Endothelial cell of hepatic sinusoid (primary cell): ENCODE results near the gene EIF2AK3.

Experiments used
- in situ Hi-C: cut with HindIII; loops from 2 replicates; pipeline ENCODE4 v1.10.0; 2017; ENCODE audit warnings: low sequenced_read_pairs

The EIF2AK3 gene

DNA sequence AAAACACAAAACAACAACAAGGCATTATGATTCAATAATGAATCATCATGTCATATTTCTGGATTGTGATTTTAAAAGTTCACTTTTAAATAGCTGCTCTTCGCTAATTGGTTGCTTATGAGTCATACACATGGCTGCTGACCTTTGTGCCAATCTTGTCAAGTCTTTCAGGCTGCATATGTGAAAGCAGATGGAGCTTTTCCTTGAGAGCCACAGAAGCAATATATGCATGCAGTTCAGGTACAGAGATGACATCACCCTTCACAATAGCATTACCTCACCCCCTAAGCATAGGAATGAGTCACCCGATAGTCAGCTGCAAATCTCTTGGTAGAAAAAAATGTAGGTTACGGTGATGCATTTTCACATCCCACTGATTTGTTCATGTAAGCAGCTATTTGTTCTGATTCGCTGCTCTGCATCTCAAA lies 27.2 kb downstream of the EIF2AK3 start:
- in situ Hi-C loops = no loop called here

DNA sequence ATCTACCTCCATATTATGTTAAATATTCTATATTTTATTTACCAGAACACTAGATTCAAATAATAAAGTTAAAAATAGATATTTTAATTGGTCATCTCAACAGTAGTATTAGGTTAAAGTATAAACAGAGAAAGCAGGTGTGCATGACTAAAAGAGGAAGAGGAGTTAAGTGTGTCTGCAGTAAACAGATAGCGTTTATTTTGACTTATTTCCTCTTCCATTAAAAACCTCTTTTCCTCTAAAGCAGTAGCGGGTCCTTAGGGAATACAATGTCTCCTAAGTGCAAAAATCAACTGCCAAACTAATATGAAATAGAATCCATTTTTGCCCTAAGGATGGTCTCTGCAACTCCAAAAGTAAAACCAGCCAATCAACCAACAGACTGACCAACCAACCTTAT lies 27.7 kb downstream of the EIF2AK3 start:
- in situ Hi-C loops = loop anchor here (5.0 kb wide), 1 partner anchor 68 kb away; no protein-coding TSS in a partner anchor

DNA sequence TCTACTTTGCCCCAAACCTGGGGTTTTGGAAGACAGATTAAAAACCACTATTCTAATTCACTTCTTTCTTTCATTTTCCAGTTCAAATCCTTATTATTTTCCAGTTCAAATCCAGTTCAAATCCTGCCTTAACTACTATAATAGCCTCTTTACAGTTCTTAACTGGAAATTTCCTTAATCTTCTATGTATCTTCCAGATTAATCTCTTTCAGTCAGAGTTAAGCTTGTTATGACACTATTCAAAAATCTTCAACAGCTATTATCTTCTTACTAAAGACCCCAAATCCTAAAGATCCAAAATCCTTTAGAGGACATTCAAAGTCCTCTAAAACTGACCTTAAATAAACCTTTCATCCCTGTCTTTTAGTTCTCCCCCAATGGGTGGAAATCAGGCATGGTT lies 30.1 kb downstream of the EIF2AK3 start:
- in situ Hi-C loops = loop anchor here (5.0 kb wide), 1 partner anchor 70 kb away; no protein-coding TSS in a partner anchor

DNA sequence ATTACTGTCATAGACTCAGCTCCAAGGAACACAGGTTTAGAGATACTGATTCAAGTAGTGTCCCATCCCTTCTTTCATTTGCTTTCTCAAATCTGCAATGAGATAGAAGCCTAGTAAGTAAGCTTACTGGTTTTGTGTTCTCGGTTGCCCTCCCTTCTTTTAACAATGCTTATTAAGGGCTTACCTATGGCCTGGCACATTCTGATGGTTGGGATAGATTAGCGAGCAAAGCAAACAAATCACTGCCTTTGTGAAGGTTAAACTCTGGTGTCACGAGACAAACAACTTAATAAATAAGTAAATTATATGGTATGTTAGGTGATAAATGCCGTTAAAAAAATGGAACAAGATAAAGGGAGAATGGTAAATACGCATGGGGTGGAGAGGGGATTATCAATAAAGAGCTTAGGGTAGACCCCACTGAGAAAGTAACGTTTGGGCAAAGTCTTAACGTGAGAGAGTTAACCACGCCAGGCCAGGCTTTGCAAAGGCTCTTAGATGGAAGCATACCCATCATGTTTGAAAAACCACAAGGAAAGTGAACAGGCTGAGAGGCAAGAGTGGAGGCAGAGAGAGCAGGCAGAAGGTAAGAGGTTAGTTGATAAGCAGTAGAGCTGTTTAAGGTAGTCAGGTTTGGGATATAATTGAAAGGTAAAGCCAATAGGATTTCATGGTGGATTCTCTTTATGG lies 31.0 kb downstream of the EIF2AK3 start:
- in situ Hi-C loops = loop anchor here (5.0 kb wide), 1 partner anchor 71 kb away; no protein-coding TSS in a partner anchor

DNA sequence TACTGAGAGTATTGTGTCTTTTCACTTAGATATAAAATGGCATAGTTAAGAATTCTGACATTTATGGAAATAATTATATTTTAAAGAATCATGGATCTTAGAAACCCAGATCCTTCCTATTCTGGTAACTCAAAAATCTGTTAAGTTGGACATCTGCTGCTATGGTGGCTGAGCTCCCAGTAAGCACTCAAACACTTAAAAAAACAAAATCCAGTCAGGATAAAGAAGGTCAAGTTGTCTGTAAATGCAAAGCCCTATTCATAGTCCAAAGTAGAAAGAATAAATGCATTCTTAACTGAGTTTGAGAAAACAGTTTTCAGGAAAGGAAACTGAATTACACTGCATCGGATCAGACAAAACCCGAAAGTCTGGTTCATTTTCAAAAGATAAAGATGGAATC lies 35.6 kb downstream of the EIF2AK3 start:
- in situ Hi-C loops = no loop called here

DNA sequence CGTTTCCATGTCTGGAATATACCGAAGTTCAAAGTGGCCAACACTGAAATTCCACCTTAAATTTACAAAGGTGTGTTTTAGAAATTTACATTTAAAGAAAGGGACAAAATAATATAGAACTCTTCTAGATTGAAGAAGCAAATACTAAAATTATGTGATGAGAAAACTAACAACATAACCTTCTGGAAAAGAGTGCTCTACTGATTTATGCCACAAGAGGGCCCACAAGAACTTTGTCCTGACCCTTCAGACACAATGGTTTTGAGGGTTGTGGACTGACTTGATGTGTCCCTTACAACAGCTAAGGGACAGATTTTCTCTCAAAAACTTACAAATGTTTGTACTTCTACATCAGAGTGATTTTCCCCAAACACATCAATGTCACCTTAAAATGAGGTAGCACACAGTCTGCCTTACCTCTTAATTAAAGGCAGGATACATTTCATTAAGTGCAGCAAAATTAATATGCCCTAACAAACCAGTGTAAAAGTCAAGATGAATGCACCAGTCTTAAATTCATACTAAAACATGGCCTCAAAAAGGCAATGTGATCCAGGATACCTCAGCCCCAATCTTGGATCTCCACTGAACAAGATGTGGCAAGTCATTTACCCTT lies 36.2 kb downstream of the EIF2AK3 start:
- in situ Hi-C loops = no loop called here

DNA sequence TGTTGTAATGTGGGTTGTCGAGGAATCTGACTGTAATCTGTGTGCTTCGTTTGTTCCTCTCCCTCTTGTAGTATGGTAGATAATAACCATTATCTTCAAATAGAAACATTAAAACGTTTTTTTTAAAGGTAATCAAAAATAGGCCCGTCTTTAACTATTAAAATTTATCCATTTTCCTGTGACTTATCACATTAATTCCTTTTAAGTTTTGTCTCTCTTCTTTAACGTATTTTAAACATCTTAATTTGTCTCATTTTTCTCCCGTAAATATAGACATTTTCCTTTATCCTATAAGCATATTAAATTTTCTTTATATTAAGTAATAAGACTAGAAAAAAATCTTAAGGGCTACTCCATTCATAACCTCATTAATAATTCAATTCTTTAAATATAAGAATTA lies 41.3 kb downstream of the EIF2AK3 start:
- in situ Hi-C loops = no loop called here

DNA sequence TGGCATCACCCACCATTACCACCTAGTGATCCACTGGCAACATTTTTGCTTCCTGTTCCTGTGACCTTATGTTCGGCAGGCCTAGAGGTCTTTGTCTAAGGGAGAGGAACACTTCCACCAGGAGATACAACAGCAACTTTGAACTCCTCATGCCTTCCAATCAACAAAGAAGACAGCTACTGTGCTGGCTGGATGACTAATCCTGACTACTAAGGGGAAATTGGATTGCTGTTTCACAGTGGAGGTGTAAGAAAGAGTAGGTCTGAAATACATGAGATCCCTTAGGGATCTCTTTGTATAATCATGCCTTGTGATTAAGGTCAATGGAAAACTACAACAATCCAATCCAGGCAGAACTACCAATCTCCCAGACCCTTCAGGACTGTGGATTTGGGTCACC lies 45.2 kb downstream of the EIF2AK3 start:
- in situ Hi-C loops = no loop called here

DNA sequence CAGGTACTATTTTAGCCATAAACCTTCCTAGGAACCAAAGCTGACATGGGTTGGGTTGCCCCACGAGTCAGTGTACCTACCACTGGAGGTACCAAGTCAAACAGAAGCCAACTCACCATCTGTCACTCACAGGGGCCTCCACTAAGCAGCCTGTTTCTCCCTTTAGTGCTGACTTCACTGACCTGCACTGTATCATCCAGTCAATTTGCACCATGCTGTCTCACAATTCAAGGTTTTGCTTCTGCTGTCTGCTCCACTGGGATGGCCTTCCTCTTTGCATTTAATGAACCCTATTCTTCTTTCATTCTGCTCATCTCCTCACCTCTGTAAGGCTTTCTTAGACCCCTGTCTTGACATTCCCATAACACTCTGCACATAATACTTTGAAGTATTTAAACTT lies 47.2 kb downstream of the EIF2AK3 start:
- in situ Hi-C loops = no loop called here

DNA sequence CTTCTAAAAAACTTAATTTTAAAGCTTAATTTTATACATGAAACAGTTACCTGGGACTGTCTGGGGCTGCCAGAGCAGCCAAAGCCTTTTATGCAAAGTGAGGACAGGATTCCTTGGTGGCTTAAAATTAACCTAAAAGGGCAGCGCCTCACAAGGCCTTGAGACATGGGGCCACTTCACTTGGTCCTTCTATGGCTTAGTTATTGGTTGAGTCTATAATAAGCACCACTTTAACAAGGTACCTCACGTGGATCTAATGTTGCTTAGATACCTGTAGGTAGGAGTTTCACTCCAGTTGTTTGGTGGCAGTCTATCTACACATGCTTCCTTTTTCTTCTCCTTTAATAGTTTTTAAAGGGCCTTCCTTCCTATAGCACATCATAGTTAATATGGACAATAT lies 51.6 kb downstream of the EIF2AK3 start:
- in situ Hi-C loops = loop anchor here (10.0 kb wide), 1 partner anchor 109 kb away; no protein-coding TSS in a partner anchor

DNA sequence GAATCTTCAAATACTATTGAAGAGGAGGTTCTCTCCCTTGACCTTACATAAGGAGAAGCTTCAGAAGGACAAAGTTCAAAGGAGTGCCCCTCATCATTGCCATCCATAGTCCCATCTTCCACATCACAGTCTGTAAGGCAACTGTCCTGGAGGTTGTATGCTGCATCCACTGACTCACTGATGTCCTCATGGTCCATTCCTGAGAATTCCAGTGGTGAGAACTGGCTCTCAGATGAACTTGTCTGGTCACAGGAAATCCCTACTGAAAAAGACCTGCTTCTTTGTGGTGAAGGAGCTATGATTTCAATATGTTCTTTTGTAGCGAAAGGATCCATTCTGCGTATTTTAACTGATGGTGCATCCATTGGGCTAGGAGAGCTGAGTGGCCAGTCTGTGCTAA lies 52.2 kb downstream of the EIF2AK3 start:
- in situ Hi-C loops = loop anchor here (10.0 kb wide), 1 partner anchor 110 kb away; no protein-coding TSS in a partner anchor

DNA sequence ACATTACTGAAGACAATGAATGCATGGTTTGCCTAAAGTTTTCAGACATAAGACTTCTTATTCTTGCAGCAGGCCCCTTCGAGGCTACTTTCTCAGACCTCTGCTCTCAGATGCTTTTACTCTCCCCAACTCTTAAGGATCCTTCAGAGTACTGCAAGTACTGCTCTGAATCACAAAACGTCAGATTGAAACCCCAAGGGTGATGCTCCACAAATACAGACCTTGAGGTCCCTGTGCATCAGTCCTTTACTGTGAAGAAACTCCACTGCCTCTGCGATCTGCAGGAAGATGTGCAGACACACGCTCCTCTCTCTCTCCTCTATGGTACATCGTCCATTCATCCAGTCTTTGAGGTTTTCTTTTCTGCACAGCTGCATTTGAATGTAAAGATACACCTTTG lies 52.8 kb downstream of the EIF2AK3 start:
- in situ Hi-C loops = loop anchor here (10.0 kb wide), 1 partner anchor 110 kb away; no protein-coding TSS in a partner anchor

DNA sequence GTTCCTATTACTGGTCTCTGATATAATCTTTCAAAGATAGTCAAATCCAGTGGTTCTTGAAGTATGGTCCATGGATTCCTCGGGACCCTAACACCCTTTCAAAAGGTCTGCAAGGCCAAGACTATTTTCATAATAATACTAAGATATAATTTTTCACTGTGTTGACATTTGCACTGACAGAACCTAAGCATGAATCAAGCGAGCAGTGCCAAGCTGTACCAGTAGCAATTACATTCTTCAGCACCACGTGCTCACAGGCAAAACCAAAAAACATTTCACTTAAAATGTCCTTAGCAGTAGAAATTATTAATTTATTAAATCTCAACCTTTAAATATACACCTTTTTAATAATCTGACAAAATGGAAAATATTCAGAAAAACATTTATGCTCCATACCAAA lies 59.1 kb downstream of the EIF2AK3 start:
- in situ Hi-C loops = no loop called here

DNA sequence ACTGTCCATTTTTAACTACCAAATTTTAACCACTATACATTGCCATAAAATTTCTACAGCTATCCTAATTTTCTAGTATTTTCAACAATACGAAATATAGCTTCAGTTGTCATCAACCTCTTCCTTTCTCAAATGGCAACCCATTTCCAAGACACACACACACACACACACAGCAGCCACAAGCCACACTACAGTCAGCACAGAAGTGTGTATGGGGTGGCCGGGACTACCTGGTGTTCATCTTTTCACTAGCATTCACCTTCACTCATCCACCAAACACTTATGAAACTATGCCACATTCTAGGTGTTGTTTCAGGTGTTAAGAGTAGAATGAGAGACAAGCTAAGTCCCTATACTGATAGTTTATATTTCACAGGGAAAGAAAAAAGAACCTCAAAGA lies 62.9 kb downstream of the EIF2AK3 start:
- in situ Hi-C loops = no loop called here

DNA sequence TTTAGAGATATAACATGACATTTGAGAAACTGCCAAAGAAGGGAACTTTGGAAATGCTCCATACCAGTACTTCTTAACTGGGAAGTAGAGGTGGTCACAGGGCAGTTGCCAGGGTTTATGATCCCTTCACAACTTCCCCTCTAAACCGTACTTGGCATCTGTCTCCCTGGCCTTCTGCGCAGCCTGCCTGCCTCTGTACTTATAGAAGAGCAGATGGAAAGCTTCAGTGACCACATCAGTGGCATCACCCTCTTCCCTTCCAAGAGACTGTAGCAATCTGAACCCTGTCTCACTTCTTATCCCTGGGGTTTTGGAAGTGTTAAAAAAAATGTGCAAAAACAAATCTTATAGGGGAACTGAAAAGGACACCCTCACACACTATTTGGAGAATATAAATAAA lies 64.1 kb downstream of the EIF2AK3 start:
- in situ Hi-C loops = no loop called here

DNA sequence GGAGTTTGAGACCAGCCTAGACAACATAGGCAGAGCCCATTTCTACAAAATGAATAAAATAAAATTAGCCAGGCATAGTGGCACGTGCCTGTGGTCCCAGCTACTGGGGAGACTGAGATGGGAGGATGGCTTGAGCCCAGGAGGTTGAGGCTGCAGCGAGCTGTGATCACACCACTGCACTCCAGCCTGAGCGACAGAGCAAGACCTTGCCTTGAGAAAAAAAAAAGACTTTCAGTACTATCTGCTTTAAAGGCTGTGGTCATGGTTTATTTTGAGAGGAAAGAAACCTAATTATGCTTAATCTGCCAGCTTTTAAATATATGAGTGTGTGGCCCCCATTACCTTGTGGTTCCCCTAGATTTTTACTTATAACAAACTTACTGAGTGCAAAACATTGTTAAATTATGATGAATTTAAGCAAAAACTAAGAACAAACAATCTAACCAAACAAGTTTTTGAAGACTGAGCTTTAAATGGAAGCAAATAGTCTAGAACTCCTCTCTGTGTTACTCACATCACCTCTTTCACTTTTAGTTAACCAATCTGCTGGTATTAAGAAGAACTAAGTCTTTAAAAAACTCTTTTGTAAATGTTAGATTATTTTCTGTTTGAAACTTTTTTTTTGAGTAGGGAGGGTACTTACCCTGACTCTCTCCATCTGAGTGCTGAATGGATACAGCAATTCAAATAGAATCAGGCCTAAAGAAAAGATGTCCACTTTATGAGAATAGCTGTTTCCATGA lies 65.4 kb downstream of the EIF2AK3 start:
- in situ Hi-C loops = no loop called here

DNA sequence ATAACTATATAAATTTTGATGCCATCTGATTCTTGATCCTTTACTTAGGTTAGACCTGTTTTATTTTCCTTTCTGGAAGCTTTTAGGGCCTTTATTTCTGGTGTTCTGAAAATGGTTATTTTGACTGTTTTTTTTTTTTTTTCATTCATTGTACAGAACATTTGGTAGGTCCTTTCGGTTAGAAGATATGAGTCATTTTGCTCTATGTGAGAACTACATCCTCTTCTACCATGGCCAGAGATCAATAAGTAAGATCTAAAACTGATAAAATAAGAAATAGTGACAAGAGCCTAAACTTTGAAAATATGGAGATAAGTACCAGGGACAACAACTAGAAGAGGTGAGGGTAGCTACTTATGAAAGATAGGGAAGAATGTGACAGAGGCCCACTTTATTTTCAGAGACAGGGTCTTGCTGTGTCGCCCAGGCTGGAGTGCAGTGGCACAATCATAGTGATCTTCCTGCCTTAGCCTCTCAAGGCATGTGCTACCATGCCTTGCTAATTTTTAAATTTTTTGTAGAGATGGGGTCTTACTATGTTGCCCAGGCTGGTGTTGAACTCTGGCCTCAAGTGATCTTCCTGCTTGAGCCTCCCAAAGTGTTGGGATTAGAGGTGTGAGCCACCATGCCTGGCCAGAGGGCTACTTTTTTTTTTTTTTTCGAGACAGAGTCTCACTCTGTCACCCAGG lies 66.5 kb downstream of the EIF2AK3 start:
- in situ Hi-C loops = no loop called here

DNA sequence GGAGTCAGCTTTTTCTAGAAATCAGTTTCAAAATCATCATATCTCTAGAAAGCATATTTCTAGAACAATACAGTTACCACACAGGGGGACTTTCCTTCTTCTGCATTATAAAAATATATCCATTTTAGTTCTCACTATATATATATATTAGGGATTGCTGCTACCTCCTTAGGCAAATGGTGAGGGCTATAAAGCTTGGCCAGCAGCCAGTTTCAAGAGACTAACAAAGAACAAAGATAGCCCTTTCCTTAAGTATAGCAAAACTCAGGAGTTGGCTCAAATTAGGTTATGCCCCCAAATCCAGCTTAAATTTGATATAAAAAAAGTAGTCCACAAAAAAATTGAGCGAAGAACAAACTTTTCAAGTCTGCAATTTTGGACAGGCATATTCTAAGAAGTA lies 70.0 kb downstream of the EIF2AK3 start:
- in situ Hi-C loops = no loop called here

DNA sequence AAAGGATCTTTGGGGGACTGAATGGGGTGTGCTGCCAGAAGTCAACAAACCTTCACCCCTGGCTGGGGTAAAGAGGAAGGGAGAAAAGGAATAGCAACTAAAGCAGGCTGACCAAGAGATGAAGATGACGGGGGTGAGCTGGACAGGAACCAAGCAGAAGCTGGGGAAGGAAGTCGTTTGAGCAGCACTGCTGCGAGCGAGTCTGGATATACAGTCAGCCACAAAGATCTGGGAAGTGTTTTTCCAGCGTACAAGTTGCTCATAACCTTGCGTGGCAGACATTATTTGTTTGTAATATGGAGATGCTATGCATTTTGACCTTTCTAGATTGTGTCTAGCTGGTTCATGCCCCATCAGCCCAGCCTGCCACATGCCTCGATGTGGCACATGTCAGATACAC lies 71.2 kb downstream of the EIF2AK3 start:
- in situ Hi-C loops = no loop called here

DNA sequence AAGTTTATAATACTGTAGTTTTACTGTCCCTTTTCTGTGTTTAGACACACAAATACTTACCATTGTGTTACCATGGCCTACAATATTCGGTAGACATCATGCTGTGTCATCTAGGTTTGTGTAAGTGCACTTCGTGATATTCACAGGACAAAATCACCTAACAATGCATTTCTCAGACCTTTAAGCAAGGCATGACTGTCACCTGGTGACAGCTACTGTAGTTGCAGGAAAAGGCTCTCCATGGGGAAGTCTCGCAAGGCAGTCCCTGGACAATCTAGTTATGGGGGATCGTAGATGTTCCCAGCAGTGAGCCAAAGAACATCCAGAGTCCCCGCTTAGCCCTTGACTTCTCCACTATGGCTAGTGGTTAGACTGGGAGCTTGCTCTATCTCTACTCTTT lies 73.1 kb downstream of the EIF2AK3 start:
- in situ Hi-C loops = no loop called here

DNA sequence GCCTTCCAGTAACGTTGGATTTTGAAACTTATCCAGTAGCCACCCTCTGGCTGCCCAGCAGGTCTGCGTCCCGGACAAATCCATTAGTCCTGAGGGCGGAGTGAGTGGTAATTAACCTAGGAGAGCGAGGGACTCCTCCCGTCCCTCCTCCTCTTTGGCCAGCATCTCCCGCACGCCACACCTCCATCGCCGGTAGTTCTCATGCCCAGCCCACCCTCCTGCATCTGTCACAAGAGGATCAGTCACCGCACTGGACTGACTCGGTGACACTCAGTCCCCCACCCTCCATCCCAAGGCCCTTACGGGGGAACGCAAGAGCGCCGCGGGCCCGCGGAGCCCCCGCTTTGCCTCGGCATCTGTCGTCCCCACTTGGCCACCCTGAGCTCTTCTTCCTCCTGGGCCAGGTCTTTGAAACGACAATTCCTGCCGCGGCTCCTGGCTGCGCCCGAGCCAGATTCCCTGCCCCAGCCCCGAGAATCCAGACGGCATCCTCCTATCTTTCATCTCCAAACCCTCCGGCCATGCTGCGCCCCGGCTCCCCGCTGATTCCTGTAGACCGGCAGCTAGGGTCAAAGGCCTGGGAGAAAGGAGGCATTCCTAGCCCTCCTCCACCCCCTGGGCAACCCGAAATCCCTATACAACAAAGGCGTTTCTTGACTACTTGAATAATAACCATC lies 77.5 kb downstream of the EIF2AK3 start:
- in situ Hi-C loops = no loop called here
